HepG2 (cell line): ENCODE measurements around the gene PRKACG. TPM values are rescaled to one million over a fixed set of nuclear protein-coding genes. Genes with fewer than 3 reads are reported as not detected.

Experiments
- CBX5 ChIP-seq: sonication (generic); formaldehyde crosslinking; IDR thresholded peaks from 2 replicates; pipeline ENCODE4 v1.4.0; 2020; ENCODE audit warnings: missing genetic modification reagents, borderline replicate concordance
- ERF ChIP-seq: IDR thresholded peaks from 2 replicates; pipeline ENCODE4 v1.6.1; 2018; ENCODE audit warnings: missing biosample characterization, missing genetic modification reagents
- FOXA3 ChIP-seq: IDR thresholded peaks from 2 replicates; pipeline ENCODE4 v1.6.1; 2016; ENCODE audit warnings: missing genetic modification reagents, missing compliant biosample characterization
- HOXA9 ChIP-seq: sonication (generic); formaldehyde crosslinking; IDR thresholded peaks from 2 replicates; pipeline ENCODE4 v1.8.1; 2022; ENCODE audit warnings: missing genetic modification reagents, mild to moderate bottlenecking, moderate library complexity, borderline replicate concordance
- JDP2 ChIP-seq: sonication (generic); formaldehyde crosslinking; IDR thresholded peaks from 2 replicates; pipeline ENCODE4 v1.8.1; 2022; ENCODE audit warnings: missing genetic modification reagents, borderline replicate concordance
- KDM1A ChIP-seq: IDR thresholded peaks from 2 replicates; pipeline ENCODE4 v1.6.1; 2016; ENCODE audit warnings: missing compliant biosample characterization
- MIER2 ChIP-seq: IDR thresholded peaks from 2 replicates; pipeline ENCODE4 v1.6.1; 2016; ENCODE audit warnings: missing biosample characterization, missing genetic modification reagents
- NR2C2 ChIP-seq: sonication (generic); formaldehyde crosslinking; IDR thresholded peaks from 2 replicates; pipeline ENCODE4 v1.4.0; 2020; ENCODE audit warnings: missing genetic modification reagents, mild to moderate bottlenecking, moderate library complexity, borderline replicate concordance
- PHF20 ChIP-seq: sonication (generic); formaldehyde crosslinking; IDR thresholded peaks from 2 replicates; pipeline ENCODE4 v1.5.0; 2020; ENCODE audit warnings: mild to moderate bottlenecking, missing genetic modification reagents
- PHF5A ChIP-seq: IDR thresholded peaks from one replicate; pipeline ENCODE4 v1.6.1; 2018; ENCODE audit warnings: low read depth, missing genetic modification reagents; ENCODE audit not compliant: unreplicated experiment
- STAG1 ChIP-seq: sonication (generic); formaldehyde crosslinking; IDR thresholded peaks from 2 replicates; pipeline ENCODE4 v1.4.0; 2020; ENCODE audit warnings: missing genetic modification reagents
- STAT5B ChIP-seq: sonication (generic); formaldehyde crosslinking; IDR thresholded peaks from 2 replicates; pipeline ENCODE4 v1.4.0; 2020; ENCODE audit warnings: missing genetic modification reagents
- ZBTB7B ChIP-seq: sonication (generic); formaldehyde crosslinking; IDR thresholded peaks from 2 replicates; pipeline ENCODE4 v1.4.0; 2020; ENCODE audit warnings: missing genetic modification reagents
- ZBTB8A ChIP-seq: sonication (generic); formaldehyde crosslinking; IDR thresholded peaks from 2 replicates; pipeline ENCODE4 v1.4.0; 2020; ENCODE audit warnings: mild to moderate bottlenecking, low read depth, missing genetic modification reagents, borderline replicate concordance
- ZFYVE20 ChIP-seq: sonication (generic); formaldehyde crosslinking; IDR thresholded peaks from 2 replicates; pipeline ENCODE4 v1.8.0; 2023; ENCODE audit warnings: low read depth, mild to moderate bottlenecking, moderate library complexity, missing genetic modification reagents, borderline replicate concordance
- ZNF484 ChIP-seq: sonication (generic); formaldehyde crosslinking; IDR thresholded peaks from 2 replicates; pipeline ENCODE4 v1.5.1; 2020; ENCODE audit warnings: mild to moderate bottlenecking, low read depth, missing genetic modification reagents, borderline replicate concordance
- ZNF619 ChIP-seq: sonication (generic); formaldehyde crosslinking; IDR thresholded peaks from 2 replicates; pipeline ENCODE4 v1.4.0; 2020; ENCODE audit warnings: mild to moderate bottlenecking, missing genetic modification reagents
- ZNF747 ChIP-seq: sonication (generic); formaldehyde crosslinking; IDR thresholded peaks from 2 replicates; pipeline ENCODE4 v1.8.1; 2023; ENCODE audit warnings: missing genetic modification reagents, mild to moderate bottlenecking, borderline replicate concordance
- ZNF772 ChIP-seq: sonication (generic); formaldehyde crosslinking; IDR thresholded peaks from 2 replicates; pipeline ENCODE4 v1.5.0; 2020; ENCODE audit warnings: mild to moderate bottlenecking, missing genetic modification reagents
- ZNF777 ChIP-seq: sonication (generic); formaldehyde crosslinking; IDR thresholded peaks from 2 replicates; pipeline ENCODE4 v1.4.0; 2020; ENCODE audit warnings: missing genetic modification reagents
- ZNF790 ChIP-seq: sonication (generic); formaldehyde crosslinking; IDR thresholded peaks from 2 replicates; pipeline ENCODE4 v1.8.0; 2022; ENCODE audit warnings: missing genetic modification reagents, mild to moderate bottlenecking, borderline replicate concordance
- polyA plus RNA-seq, 8 experiments: library from polyadenylated mRNA; depleted of rRNA in 3 of 8; stranded (reverse) in 7 of 8; unstranded in 1 of 8; fragments of >200 nt; fragmentation: Illumina TruSeq in 4 of 8; extraction: Trizol in 4 of 8; gene quantifications; 2 replicates each; pipeline versions ENCODE4 v1.2.1 to v1.2.3, GENCODE V29; 2011 to 2016; ENCODE audit warnings: low read depth in 4 of 8, missing spikeins in 1 of 8, mixed read lengths in 1 of 8; ENCODE audit not compliant: insufficient read depth in 1 of 8
- total RNA-seq, 5 experiments: library from RNA; depleted of rRNA; stranded (reverse); fragments of >200 nt; fragmentation: Illumina TruSeq; extraction: Trizol; gene quantifications; 2 replicates each; pipeline ENCODE4 v1.2.3, GENCODE V29; 2016; ENCODE audit warnings: low read depth in 1 of 5
- TF ChIP-seq, protein P1 (sequence below): sonication (generic); formaldehyde crosslinking; IDR thresholded peaks from one replicate; pipeline ENCODE4 v1.5.1; 2020; ENCODE audit warnings: mild to moderate bottlenecking, missing genetic modification reagents; ENCODE audit errors: not compliant biosample characterization

PRKACG gene
- total and polyA plus RNA-seq, 2 of the 13 experiments (the other 11 are each of a cell fraction or from before 2014, with no cell fraction given) = not detected

DNA sequence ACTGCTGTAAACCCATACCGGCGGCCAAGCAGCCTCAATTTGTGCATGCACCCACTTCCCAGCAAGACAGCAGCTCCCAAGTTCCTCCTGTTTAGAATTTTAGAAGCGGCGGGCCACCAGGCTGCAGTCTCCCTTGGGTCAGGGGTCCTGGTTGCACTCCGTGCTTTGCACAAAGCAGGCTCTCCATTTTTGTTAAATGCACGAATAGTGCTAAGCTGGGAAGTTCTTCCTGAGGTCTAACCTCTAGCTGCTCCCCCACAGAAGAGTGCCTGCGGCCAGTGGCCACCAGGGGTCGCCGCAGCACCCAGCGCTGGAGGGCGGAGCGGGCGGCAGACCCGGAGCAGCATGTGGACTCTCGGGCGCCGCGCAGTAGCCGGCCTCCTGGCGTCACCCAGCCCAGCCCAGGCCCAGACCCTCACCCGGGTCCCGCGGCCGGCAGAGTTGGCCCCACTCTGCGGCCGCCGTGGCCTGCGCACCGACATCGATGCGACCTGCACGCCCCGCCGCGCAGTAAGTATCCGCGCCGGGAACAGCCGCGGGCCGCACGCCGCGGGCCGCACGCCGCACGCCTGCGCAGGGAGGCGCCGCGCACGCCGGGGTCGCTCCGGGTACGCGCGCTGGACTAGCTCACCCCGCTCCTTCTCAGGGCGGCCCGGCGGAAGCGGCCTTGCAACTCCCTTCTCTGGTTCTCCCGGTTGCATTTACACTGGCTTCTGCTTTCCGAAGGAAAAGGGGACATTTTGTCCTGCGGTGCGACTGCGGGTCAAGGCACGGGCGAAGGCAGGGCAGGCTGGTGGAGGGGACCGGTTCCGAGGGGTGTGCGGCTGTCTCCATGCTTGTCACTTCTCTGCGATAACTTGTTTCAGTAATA is 21.8 kb upstream of the PRKACG start, which contains the start of gene FXN (continued):
- 0 out of 2 replicates have a peak, but pooled peaks have one; percentile 54 for TF ChIP-seq ZNF747 (CRISPR knock-in tag)
- no peak for TF ChIP-seq ZFYVE20
- TF ChIP-seq ZNF619 (CRISPR knock-in tag) = no peak
- TF ChIP-seq NR2C2 (CRISPR knock-in tag) = 0 out of 2 replicates have a peak, but pooled peaks have one; percentile 34
- peak; percentile 74 for TF ChIP-seq PHF5A (CRISPR knock-in tag)
- peak; percentile 74; the same call in 1 of the 2 replicates for TF ChIP-seq ZNF777
- no peak for TF ChIP-seq ZNF484 (CRISPR knock-in tag)
- TF ChIP-seq PHF20 (CRISPR knock-in tag) = no peak
- TF ChIP-seq STAT5B = no peak
- TF ChIP-seq JDP2 (CRISPR knock-in tag) = peak; percentile 37; the same call in 1 of the 2 replicates
- no peak for TF ChIP-seq HOXA9
- TF ChIP-seq ZBTB7B (CRISPR knock-in tag) = 0 out of 2 replicates have a peak, but pooled peaks have one; percentile 34
- no peak for TF ChIP-seq ZBTB8A (CRISPR knock-in tag)
- TF ChIP-seq, protein P1, sequence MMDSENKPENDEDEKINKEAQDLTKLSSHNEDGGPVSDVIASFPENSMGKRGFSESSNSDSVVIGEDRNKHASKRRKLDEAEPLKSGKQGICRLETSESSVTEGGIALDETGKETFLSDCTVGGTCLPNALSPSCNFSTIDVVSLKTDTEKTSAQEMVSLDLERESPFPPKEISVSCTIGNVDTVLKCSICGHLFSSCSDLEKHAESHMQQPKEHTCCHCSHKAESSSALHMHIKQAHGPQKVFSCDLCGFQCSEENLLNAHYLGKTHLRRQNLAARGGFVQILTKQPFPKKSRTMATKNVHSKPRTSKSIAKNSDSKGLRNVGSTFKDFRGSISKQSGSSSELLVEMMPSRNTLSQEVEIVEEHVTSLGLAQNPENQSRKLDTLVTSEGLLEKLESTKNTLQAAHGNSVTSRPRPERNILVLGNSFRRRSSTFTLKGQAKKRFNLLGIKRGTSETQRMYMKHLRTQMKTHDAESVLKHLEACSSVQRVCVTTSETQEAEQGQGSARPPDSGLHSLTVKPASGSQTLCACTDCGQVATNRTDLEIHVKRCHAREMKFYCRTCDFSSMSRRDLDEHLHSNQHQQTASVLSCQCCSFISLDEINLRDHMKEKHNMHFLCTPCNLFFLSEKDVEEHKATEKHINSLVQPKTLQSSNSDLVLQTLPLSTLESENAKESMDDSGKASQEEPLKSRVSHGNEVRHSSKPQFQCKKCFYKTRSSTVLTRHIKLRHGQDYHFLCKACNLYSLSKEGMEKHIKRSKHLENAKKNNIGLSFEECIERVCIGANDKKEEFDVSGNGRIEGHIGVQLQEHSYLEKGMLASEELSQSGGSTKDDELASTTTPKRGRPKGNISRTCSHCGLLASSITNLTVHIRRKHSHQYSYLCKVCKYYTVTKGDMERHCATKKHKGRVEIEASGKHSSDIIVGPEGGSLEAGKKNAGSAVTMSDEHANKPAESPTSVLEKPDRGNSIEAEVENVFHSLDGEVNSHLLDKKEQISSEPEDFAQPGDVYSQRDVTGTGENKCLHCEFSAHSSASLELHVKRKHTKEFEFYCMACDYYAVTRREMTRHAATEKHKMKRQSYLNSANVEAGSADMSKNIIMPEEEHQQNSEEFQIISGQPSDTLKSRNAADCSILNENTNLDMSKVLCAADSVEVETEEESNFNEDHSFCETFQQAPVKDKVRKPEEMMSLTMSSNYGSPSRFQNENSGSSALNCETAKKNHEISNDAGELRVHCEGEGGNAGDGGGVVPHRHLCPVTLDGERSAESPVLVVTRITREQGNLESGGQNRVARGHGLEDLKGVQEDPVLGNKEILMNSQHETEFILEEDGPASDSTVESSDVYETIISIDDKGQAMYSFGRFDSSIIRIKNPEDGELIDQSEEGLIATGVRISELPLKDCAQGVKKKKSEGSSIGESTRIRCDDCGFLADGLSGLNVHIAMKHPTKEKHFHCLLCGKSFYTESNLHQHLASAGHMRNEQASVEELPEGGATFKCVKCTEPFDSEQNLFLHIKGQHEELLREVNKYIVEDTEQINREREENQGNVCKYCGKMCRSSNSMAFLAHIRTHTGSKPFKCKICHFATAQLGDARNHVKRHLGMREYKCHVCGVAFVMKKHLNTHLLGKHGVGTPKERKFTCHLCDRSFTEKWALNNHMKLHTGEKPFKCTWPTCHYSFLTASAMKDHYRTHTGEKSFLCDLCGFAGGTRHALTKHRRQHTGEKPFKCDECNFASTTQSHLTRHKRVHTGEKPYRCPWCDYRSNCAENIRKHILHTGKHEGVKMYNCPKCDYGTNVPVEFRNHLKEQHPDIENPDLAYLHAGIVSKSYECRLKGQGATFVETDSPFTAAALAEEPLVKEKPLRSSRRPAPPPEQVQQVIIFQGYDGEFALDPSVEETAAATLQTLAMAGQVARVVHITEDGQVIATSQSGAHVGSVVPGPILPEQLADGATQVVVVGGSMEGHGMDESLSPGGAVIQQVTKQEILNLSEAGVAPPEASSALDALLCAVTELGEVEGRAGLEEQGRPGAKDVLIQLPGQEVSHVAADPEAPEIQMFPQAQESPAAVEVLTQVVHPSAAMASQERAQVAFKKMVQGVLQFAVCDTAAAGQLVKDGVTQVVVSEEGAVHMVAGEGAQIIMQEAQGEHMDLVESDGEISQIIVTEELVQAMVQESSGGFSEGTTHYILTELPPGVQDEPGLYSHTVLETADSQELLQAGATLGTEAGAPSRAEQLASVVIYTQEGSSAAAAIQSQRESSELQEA (CRISPR knock-in tag) = no peak
- peak; percentile 26; the same call in 1 of the 2 replicates for TF ChIP-seq ZNF772 (CRISPR knock-in tag)
- TF ChIP-seq ERF (CRISPR knock-in tag) = peak; percentile 56; the same call in 1 of the 2 replicates
- peak; percentile 61; the same call in 1 of the 2 replicates for TF ChIP-seq FOXA3 (CRISPR knock-in tag)
- peak; percentile 100 for TF ChIP-seq KDM1A
- TF ChIP-seq MIER2 (CRISPR knock-in tag) = no peak
- TF ChIP-seq CBX5 (CRISPR knock-in tag) = peak; percentile 58; the same call in 1 of the 2 replicates
- peak; percentile 82 for TF ChIP-seq STAG1 (CRISPR knock-in tag)
- TF ChIP-seq ZNF790 (CRISPR knock-in tag) = no peak
